NCI-H774 (cell line): ENCODE results near the gene SPATA31E1.
"Not testable (repeated sequence)": the region's sequence is repeated elsewhere in the genome, so short reads cannot be mapped to it uniquely, and the experiment has no call there.

ENCODE experiments used
- DNase-seq: peaks from one replicate; lab custom pipeline; 2025; lab: John Stamatoyannopoulos, UW

The SPATA31E1 gene

GRCh38 chr9:87886210-87886932 is 3.7 kb downstream of the SPATA31E1 start:
- no peak for DNase-seq

- no peak for DNase-seq
Observed at GRCh38 chr9:87886933-87887505, 4.3 kb downstream of the SPATA31E1 start.

- no peak for DNase-seq
Observed at GRCh38 chr9:87887661-87888480, 5.2 kb downstream of the SPATA31E1 start.

GRCh38 chr9:87888501-87888900 is 5.8 kb downstream of the SPATA31E1 start:
- no peak for DNase-seq

- no peak for DNase-seq
Observed at GRCh38 chr9:87889065-87889881, 6.6 kb downstream of the SPATA31E1 start.

GRCh38 chr9:87889882-87890252 is 7.2 kb downstream of the SPATA31E1 start:
- DNase-seq: no peak

- DNase-seq: no peak
Observed at GRCh38 chr9:87890837-87891236, 8.2 kb downstream of the SPATA31E1 start.

GRCh38 chr9:87891754-87892153 is 9.1 kb downstream of the SPATA31E1 start:
- no peak for DNase-seq

GRCh38 chr9:87892956-87893355 is 10.3 kb downstream of the SPATA31E1 start:
- DNase-seq: no peak

GRCh38 chr9:87894998-87895625 is 12.4 kb downstream of the SPATA31E1 start:
- no peak for DNase-seq

- no peak for DNase-seq
Observed at GRCh38 chr9:87896891-87897290, 14.2 kb downstream of the SPATA31E1 start.

GRCh38 chr9:87898151-87898550 is 15.5 kb downstream of the SPATA31E1 start:
- no peak for DNase-seq

- not testable (repeated sequence) for DNase-seq
Observed at GRCh38 chr9:87902371-87902770, 19.7 kb downstream of the SPATA31E1 start.

- peak; percentile 65 for DNase-seq
Observed at GRCh38 chr9:87909310-87910041, 26.8 kb downstream of the SPATA31E1 start.

GRCh38 chr9:87910821-87911220 is 28.1 kb downstream of the SPATA31E1 start:
- no peak for DNase-seq

GRCh38 chr9:87917662-87918061 is 35.0 kb downstream of the SPATA31E1 start, which contains the start of gene SPATA31C1:
Gene SPATA31C1, plus strand, starts transcription at chr9:87917962.
- not testable (repeated sequence) for DNase-seq

GRCh38 chr9:87919013-87919412 is 36.3 kb downstream of the SPATA31E1 start:
- DNase-seq: not testable (repeated sequence)

- DNase-seq: not testable (repeated sequence)
Observed at GRCh38 chr9:87921561-87921960, 38.9 kb downstream of the SPATA31E1 start.

- DNase-seq: not testable (repeated sequence)
Observed at GRCh38 chr9:87923012-87923411, 40.3 kb downstream of the SPATA31E1 start.

- not testable (repeated sequence) for DNase-seq
Observed at GRCh38 chr9:87924851-87925250, 42.2 kb downstream of the SPATA31E1 start.

- DNase-seq: not testable (repeated sequence)
Observed at GRCh38 chr9:87929152-87929551, 46.5 kb downstream of the SPATA31E1 start.
